LNCAP (cell line): Measurements from ENCODE around the gene NOP53.
"Not testable (repeated sequence)": the region's sequence is repeated elsewhere in the genome, so short reads cannot be mapped to it uniquely, and the experiment has no call there.

Source experiments
- TF ChIP-seq, protein P1 (sequence below): fragments of 450-650 bp; IDR thresholded peaks from 2 replicates; pipeline ENCODE4 v1.5.1; 2017; ENCODE audit warnings: mild to moderate bottlenecking

The NOP53 gene

DNA sequence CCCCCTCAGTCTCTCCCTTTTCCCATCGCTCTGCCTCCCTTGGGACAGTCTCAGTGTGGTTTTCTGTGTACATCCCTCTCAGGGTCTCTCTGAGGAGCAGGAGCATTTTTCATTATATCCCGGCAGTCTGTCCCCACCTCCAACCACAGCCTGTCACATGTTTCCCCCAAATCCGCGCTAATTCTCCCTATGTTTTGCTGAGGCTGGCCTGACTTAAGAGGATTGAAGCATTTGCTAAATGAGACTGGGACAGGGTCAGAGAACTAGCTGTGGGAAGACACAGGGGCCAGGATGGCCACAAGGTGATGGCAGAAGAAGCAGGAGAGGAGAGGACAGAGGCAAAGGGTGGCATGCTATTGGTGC lies 53.5 kb downstream of the NOP53 start:
- TF ChIP-seq, protein P1, sequence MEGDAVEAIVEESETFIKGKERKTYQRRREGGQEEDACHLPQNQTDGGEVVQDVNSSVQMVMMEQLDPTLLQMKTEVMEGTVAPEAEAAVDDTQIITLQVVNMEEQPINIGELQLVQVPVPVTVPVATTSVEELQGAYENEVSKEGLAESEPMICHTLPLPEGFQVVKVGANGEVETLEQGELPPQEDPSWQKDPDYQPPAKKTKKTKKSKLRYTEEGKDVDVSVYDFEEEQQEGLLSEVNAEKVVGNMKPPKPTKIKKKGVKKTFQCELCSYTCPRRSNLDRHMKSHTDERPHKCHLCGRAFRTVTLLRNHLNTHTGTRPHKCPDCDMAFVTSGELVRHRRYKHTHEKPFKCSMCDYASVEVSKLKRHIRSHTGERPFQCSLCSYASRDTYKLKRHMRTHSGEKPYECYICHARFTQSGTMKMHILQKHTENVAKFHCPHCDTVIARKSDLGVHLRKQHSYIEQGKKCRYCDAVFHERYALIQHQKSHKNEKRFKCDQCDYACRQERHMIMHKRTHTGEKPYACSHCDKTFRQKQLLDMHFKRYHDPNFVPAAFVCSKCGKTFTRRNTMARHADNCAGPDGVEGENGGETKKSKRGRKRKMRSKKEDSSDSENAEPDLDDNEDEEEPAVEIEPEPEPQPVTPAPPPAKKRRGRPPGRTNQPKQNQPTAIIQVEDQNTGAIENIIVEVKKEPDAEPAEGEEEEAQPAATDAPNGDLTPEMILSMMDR, result no peak

DNA sequence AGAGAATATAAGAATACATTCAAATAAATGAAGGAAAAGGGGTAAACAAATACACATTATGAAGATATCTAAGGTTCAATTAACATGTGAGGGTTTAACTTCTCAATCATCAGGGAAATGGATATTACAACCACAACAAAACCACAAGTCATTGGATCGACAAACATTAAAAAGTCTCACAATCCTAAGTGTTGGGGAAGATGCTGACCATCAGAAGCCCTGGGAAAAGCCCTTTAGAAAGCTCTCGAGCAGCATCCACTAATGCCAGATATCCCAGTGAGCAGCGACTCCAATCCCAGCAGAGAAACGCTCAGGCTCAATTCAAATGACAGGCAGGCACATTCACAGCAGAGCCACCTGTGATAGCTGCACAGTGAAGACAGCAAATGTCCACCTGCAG lies 55.9 kb downstream of the NOP53 start:
- TF ChIP-seq, protein P1, result no peak

DNA sequence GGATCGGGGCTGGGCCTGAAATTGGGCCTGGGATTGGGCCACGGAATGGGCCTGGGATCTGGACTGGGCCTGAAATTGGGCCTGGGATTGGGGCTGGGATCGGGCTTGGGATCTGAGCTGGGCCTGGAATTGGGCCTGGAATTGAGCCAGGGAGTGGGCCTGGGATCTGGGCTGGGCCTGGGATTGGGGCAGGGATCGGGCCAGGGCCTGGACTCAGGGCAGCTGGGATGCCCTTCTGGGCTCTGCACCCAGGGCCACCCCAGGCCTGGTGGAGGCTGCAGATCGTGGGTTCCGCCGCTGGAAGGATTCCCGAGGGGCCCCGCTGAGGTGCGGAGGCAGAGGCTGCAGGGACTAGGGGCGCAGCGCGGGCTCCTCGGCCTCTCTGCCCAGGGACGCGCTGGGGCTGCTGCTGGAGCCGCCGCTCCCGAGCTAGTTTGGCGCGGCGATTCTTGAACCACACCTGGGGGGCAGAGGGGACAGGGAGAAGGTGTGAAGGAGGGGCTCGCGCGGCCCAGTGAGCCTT lies 57.2 kb downstream of the NOP53 start:
- TF ChIP-seq, protein P1, result no peak

DNA sequence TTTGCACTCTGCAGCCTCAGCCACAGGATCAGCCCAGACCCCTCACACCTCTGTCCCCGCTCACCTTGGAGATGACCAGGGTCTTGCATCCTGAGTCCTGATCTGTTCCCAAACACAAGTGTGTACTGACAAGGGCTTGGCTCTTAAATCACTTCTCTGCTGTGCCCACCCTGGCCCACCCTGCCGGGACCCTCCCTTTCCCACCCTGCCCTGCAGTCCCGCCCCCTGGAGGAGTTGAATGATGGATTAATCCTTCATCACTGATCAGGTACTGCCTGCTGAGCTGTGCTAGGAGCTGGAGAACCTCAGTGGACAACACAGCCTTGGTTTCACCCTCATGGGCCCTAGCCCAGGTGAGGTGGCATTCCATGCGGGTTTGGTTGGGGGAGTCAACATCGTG lies 59.1 kb downstream of the NOP53 start, which contains the start of gene TPRX1:
Gene TPRX1 (minus strand): TSS at position 101 of the 400 bp plus-strand sequence. CDS start 12 bp downstream, at position 89.
- TF ChIP-seq, protein P1, result not testable (repeated sequence)

DNA sequence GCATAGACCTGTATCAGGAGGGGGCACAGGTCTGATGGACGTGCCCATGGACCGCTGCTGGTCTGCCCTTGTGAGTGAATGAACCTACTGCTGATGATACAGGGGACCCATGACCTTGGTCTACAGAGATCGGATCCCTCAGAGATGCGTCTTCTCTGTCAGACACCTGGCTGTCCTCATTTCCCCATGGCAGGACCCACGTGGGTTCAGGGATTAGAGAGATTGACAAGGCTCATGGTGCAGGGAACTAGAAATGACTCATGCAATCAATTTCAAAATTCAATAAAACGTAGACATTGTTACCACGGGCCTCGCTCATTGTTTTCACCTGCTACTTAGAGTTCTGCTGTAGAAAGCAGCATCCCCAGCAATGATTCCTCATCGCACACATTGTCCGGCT lies 60.0 kb downstream of the NOP53 start:
- TF ChIP-seq, protein P1, result no peak

DNA sequence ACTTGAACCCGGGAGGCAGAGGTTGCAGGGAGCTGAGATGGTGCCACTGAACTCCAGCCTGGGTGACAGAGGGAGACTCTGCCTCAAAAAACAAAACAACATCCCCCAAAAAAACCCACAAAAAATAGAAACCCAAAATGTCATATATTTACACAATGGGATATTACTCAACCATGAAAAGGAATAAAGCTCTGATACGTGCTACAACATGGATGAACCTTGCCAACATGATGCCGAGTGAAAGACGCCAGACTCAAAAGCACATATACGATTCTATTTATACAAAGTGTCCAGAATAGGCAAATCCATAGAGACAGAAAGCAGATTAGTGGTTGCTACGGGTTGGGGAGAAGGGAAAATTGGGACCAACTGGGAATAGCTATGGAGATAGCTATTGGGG lies 61.1 kb downstream of the NOP53 start:
- TF ChIP-seq, protein P1, result no peak
